TTC549 (cell line): ENCODE data around the gene C17orf78.
"Not testable (repeated sequence)": the region's sequence is repeated elsewhere in the genome, so short reads cannot be mapped to it uniquely, and the experiment has no call there.

Source experiments
- FAIRE-seq: peaks from 2 replicates; lab custom pipeline; 2012; peaks lifted over from hg19 to GRCh38; lab: Jason Lieb, UNC

The C17orf78 gene

GRCh38 chr17:37386462-37386861 is 10.7 kb downstream of the C17orf78 start:
- FAIRE-seq = no peak

GRCh38 chr17:37388266-37388665 is 12.5 kb downstream of the C17orf78 start:
- no peak for FAIRE-seq

DNA sequence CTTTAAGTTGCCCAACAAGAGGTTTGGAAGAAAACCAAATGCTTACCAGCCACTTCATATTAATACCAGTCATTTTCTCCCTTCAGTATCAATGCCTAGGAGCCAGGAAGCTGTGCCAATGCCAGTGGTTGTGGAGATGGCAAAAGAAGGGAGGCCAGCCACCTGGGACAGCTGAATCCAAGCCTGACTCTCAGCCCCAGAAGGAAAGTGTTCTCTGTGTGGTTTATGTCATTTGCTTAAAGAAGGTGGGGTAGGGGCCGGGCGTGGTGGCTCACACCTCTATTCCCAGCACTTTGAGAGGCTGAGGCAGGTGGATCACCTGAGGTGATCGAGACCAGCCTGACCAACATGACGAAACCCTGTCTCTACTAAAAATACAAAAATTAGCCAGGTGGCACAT is 13.4 kb downstream of the C17orf78 start:
- FAIRE-seq = no peak

DNA sequence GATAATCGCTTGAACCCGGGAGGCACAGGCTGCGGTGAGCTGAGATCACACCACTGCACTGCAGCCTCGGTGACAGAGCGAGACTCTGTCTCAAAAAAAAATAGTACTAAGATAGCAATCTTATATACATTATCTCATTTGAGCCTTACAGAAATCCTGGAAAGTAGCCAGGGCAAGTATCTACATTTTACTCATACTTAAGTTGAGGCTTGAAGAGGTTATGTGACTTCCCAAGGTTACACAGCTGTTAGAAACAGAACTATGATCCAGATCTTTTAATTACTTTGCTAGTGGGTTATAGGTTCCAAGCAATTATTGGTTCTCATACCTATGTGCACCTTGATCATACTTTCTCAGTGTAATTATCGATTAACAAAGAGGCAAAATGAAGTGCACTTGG is 15.4 kb downstream of the C17orf78 start:
- no peak for FAIRE-seq

- FAIRE-seq = no peak
These were observed 16.3 kb downstream of the C17orf78 start for GRCh38 chr17:37392024-37392590.

GRCh38 chr17:37393352-37393751 is 17.6 kb downstream of the C17orf78 start:
- FAIRE-seq = no peak

DNA sequence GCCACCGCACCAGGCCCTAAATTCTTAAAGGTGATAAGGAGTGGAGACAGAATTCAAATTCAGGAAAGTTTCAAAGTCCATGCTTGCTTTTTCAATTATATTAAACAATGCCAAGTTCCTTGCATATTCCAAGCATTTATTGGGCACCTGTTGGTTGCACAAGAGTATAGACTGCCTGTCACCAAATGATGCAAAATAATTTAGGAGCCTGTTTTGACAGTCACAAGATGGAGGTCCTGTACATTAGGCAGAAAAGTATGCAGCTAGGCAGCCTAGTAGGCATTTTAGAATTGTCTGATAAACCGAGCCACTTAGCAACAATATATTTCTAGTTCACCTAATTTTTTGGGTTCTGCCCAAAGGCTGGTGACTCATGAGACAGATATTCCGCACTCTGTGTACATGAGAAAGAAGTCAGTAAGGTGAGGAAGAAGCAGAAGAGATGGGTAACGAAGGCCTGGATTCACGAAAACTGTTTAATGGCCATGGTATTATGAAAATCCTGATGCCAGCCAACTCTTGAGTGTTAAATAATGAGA is 23.5 kb downstream of the C17orf78 start:
- FAIRE-seq = no peak

- no peak for FAIRE-seq
These were observed 24.7 kb downstream of the C17orf78 start for GRCh38 chr17:37400505-37400904.

DNA sequence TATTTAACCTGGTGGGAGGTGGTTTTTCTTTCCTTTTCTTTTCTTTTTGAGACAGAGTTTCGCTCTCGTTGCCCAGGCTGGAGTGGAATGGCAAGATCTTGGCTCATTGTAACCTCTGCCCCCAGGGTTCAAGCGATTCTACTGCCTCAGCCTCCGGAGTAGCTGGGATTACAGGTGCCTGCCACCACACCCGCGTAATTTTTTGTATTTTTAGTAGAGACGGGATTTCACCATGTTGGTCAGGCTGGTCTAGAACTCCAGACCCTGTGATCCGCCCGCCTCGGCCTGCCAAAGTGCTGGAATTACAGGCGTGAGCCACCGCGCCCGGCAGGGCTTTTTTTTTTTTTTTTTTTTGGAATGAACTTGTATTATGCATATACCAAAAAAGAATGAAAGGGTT is 29.7 kb downstream of the C17orf78 start:
- FAIRE-seq = not testable (repeated sequence)

DNA sequence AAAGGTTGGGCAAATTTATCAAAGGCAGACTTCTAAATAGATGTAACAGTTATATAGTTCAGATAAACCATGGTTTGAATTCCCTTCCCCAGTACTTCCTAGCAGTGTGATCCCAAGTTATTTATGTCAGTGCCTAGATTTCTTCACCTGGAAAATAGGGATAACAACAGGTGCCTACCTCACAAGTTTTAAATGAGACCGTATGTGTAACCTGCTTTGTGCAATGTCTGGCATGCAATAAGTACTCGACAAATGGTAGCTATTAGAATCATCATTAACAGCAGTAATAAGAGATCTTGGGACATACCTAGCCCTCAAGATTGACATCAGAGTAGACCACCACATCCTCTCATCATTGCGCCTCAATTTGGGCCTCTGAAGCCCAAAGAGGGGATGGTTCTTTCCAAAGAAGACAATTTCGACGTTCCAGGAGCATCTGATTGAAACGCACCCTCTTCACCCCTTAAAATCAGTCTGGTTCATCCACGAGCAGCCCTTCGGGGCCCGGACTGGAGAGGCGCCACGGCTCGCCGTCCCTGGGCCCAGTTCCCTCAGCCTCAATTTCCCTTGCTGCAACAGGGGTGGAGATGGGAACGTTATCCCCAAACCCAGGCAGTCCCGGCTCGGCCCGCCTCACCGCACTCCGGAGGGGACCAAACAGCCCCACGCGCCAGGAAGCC is 30.3 kb downstream of the C17orf78 start:
- no peak for FAIRE-seq

GRCh38 chr17:37406635-37407461 is 31.1 kb downstream of the C17orf78 start, which contains the start of the genes ACACA and TADA2A:
Gene ACACA, minus strand, starts transcription at chr17:37406836. Its CDS starts 537 bp downstream, at chr17:37406299.
Gene TADA2A, plus strand, starts transcription at chr17:37406886. Its CDS starts 4,480 bp downstream, at chr17:37411366.
- FAIRE-seq = no peak

DNA sequence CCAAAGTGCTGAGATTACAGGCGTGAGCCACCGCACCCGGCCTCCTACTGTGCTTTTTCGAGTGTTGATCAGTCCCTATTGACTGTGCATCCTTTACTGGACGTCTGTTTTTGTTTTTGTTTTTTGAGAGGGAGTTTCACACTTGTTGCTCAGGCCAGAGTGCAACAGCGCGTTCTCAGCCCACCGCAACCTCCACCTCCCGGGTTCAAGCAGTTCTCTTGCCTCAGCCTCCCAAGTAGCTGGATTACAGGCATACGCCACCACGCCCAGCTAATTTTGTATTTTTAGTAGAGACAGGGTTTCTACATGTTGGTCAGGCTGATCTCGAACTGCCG is 32.3 kb downstream of the C17orf78 start:
- not testable (repeated sequence) for FAIRE-seq

DNA sequence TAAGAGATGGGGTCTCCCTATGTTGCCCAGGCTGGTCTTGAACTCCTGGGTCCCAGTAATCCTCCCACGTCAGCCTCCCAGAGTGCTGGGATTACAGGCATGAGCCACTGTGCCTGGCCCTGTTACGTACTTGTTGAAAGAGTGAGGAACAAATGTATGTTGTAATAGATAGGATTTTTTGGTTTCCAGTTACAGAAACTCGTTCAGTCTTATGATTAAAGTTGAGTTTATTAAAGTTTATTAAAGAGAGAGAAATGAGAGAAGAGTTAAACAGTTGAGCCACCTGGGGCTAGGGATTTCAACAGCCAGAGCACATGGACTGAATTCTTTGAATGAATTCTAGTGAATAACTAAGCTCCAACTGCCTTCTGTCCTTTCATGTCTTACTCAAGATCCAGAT is 34.6 kb downstream of the C17orf78 start:
- no peak for FAIRE-seq

DNA sequence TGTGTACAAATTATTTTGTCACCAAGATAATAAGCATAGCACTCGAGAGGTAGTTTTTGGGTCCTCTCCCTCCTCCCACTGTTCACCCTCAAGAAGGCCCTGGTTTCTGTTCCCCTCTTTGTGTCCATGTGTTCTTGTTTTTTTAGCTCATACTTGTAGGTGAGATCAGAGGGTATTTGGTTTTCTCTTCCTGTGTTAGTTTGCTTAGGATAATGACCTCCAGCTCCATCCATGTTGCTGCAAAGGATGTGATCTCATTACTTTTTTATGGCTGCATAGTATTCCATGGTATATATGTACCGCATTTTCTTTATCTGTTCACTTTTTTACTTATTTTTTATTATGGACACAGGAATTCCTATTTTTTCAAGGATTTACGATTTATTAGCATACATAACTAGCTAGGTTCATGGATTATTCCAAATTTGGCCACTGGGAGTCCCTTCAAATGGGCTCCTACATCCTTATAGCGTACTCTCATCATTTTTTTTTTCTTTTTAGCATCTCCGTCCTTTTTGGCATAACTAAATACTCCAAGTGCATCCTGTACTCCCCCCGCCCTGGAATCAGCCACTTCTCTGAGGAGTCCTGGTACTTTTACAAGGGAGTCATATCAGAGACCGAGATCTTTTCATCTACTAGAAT is 38.2 kb downstream of the C17orf78 start:
- no peak for FAIRE-seq

- FAIRE-seq = no peak
These were observed 42.1 kb downstream of the C17orf78 start for GRCh38 chr17:37417852-37418251.

DNA sequence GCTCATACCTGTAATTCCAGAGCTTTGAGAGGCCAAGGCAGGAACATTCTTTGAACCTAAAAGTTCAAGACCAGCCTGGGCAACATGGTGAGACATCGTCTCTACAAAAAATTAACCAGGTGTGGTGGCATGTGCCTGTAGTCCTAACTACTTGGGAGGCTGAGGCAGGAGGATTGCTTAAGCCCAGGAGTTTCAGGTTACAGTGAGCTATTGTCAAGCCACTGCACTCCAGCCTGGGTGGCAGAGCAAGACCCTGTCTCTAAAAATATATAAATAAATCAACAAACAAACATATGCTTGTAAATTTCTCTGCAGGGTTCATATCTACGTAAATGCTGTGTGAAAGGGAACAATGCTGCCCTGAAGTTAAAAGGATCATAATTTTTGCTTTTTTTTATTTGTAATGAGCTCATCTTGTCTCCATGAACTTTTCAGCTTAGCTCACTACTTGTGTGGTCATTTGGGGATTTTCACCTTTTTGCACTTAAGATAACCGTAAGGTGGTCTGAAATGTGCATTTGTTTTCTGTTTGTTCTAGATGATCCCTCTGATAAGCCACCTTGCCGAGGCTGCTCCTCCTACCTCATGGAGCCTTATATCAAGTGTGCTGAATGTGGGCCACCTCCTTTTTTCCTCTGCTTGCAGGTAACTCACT is 47.3 kb downstream of the C17orf78 start:
- no peak for FAIRE-seq

- FAIRE-seq = no peak
These were observed 49.5 kb downstream of the C17orf78 start for GRCh38 chr17:37425268-37425667.

- no peak for FAIRE-seq
These were observed 53.3 kb downstream of the C17orf78 start for GRCh38 chr17:37429039-37429438.

DNA sequence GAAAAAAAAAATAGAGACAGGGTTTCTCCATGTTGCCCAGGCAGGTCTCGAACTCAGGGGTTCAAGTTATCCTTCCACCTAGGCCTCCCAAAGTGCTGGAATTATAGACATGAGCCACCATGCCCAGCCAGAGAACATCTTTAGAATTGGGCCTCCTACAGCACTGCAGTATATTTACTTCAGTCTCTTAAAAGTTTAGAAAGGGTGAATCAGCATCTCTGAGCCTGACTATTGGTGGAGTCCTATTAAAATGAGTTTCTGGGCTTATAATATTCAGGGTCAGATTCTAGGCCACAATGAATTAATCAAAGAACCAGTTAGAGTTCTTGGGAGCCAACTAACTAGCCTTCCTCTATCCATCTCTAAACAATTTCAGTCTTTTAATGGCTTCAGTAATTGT is 53.7 kb downstream of the C17orf78 start:
- no peak for FAIRE-seq

GRCh38 chr17:37430051-37430627 is 54.4 kb downstream of the C17orf78 start:
- no peak for FAIRE-seq

- FAIRE-seq = no peak
These were observed 56.9 kb downstream of the C17orf78 start for GRCh38 chr17:37432671-37433070.

GRCh38 chr17:37438141-37438540 is 62.4 kb downstream of the C17orf78 start:
- no peak for FAIRE-seq
